HEK293 (cell line): ENCODE data around the gene KRT79.

Source experiments
- YY1 ChIP-seq: fragments of 450-650 bp; formaldehyde crosslinking; IDR thresholded peaks from 2 replicates; pipeline ENCODE4 v1.5.1; 2018; ENCODE audit warnings: missing biosample characterization, missing genetic modification characterization
- ZNF274 ChIP-seq, 2 experiments: fragments of 200-500 bp in 1 of 2; fragments of 450-650 bp in 1 of 2; sonication (Bioruptor generic) in 1 of 2; formaldehyde crosslinking in 1 of 2; IDR thresholded peaks; 2 replicates each; pipeline versions ENCODE4 v1.5.1 to v1.6.1; 2014 to 2016; ENCODE audit warnings: borderline replicate concordance in 1 of 2, inconsistent platforms in 1 of 2, low read length in 1 of 2, missing biosample characterization in 1 of 2, missing genetic modification characterization in 1 of 2
- TF ChIP-seq, protein P1 (sequence below): fragments of 450-650 bp; formaldehyde crosslinking; IDR thresholded peaks from 2 replicates; pipeline ENCODE4 v1.5.1; 2016; ENCODE audit warnings: missing biosample characterization, missing genetic modification characterization

DNA sequence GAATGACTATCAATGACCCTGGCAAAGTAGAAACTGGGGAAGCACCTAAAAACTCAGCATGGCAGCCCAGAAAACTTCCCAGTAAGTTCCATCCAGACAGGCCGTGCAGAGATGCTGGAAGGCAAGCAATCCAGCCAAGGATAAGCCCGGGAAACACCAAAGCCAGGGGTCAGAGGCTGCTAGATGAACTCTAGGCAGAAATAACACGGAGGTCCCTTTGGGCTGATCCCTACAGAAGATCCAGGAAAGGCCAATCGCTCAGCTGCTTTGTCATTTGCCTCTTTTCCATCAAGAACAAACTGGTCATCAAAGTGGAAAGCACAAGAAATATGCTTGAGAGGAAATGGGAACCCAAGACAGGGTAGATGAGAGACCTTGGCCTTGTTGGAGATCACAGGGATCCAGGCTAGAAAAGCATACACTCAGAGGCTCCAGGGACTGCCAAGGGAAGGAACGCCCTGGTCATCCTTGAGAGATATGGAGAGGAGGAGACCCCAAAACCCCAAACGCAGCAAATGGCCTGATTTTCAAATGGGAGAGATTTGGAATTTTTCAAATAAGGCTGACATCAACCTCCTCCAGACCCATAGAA lies 6.5 kb downstream of the KRT79 start:
- TF ChIP-seq, protein P1, sequence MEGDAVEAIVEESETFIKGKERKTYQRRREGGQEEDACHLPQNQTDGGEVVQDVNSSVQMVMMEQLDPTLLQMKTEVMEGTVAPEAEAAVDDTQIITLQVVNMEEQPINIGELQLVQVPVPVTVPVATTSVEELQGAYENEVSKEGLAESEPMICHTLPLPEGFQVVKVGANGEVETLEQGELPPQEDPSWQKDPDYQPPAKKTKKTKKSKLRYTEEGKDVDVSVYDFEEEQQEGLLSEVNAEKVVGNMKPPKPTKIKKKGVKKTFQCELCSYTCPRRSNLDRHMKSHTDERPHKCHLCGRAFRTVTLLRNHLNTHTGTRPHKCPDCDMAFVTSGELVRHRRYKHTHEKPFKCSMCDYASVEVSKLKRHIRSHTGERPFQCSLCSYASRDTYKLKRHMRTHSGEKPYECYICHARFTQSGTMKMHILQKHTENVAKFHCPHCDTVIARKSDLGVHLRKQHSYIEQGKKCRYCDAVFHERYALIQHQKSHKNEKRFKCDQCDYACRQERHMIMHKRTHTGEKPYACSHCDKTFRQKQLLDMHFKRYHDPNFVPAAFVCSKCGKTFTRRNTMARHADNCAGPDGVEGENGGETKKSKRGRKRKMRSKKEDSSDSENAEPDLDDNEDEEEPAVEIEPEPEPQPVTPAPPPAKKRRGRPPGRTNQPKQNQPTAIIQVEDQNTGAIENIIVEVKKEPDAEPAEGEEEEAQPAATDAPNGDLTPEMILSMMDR (tag by site-specific recombination): no peak
- TF ChIP-seq YY1 (no peak), ZNF274 (IDR thresholded peaks at IDR 0.05; ENCODE audit: low read length) (no peak), ZNF274 (tag by site-specific recombination; IDR thresholded peaks at IDR 0.05; ENCODE audit: borderline replicate concordance) (no peak)
